Mesendoderm (in vitro differentiated cells): ENCODE measurements around the gene TEAD1.

ENCODE experiments used
- DNase-seq: peaks from one replicate; pipeline ENCODE4 v3.0.0; 2013
- H2AK5ac ChIP-seq: 2 replicates; pipeline ENCODE4 v1.6.1; 2013; ENCODE audit warnings: low read length, inconsistent platforms
- H2BK120ac ChIP-seq: 2 replicates; pipeline ENCODE4 v1.6.1; 2013; ENCODE audit warnings: low read depth, mild to moderate bottlenecking, low read length, moderate library complexity, mixed read lengths
- H2BK15ac ChIP-seq: replicated peaks from 2 replicates; pipeline ENCODE4 v1.6.1; 2013; ENCODE audit warnings: low read depth, mild to moderate bottlenecking, moderate library complexity
- H2BK5ac ChIP-seq: 2 replicates; pipeline ENCODE4 v1.6.1; 2013; ENCODE audit warnings: low read length, inconsistent platforms
- H3K18ac ChIP-seq: 2 replicates; pipeline ENCODE4 v1.6.1; 2013; ENCODE audit warnings: mild to moderate bottlenecking, low read length, mixed read lengths
- H3K23ac ChIP-seq: one replicate; pipeline ENCODE4 v1.6.1; 2013; ENCODE audit warnings: low read length
- H3K27ac ChIP-seq: 2 replicates; pipeline ENCODE4 v1.5.1; 2013; ENCODE audit warnings: low read depth, mild to moderate bottlenecking, inconsistent platforms, low read length, moderate library complexity
- H3K27me3 ChIP-seq: 2 replicates; pipeline ENCODE4 v1.6.1; 2013; ENCODE audit warnings: low read length, control low read depth, mild to moderate bottlenecking, inconsistent platforms; ENCODE audit not compliant: insufficient read depth, poor library complexity
- H3K36me3 ChIP-seq: 2 replicates; pipeline ENCODE4 v1.6.1; 2013; ENCODE audit warnings: low read length, inconsistent platforms; ENCODE audit not compliant: control insufficient read depth, insufficient read depth
- H3K4ac ChIP-seq: one replicate; pipeline ENCODE4 v1.6.1; 2013; ENCODE audit warnings: low read depth, mild to moderate bottlenecking, low read length, moderate library complexity
- H3K4me1 ChIP-seq: 2 replicates; pipeline ENCODE4 v1.6.1; 2013; ENCODE audit warnings: low read depth, low read length, inconsistent platforms; ENCODE audit not compliant: control insufficient read depth
- H3K4me2 ChIP-seq: 2 replicates; pipeline ENCODE4 v1.6.1; 2013; ENCODE audit warnings: low read length
- H3K4me3 ChIP-seq: 2 replicates; pipeline ENCODE4 v1.5.1; 2013; ENCODE audit warnings: mild to moderate bottlenecking, low read length
- H3K56ac ChIP-seq: one replicate; pipeline ENCODE4 v1.6.1; 2013; ENCODE audit warnings: low read length
- H3K79me1 ChIP-seq: 2 replicates; pipeline ENCODE4 v1.6.1; 2013; ENCODE audit warnings: low read length, inconsistent platforms
- H3K79me2 ChIP-seq: 2 replicates; pipeline ENCODE4 v1.6.1; 2013; ENCODE audit warnings: mild to moderate bottlenecking, low read length; ENCODE audit not compliant: control insufficient read depth, insufficient read depth
- H3K9ac ChIP-seq: 2 replicates; pipeline ENCODE4 v1.6.1; 2013; ENCODE audit warnings: low read length, inconsistent platforms
- H4K5ac ChIP-seq: one replicate; pipeline ENCODE4 v1.6.1; 2013; ENCODE audit warnings: low read length
- H4K8ac ChIP-seq: one replicate; pipeline ENCODE4 v1.6.1; 2013; ENCODE audit warnings: low read depth, mild to moderate bottlenecking, control low read depth, low read length, moderate library complexity
- WGBS: extraction: QIAGEN DNeasy Blood & Tissue Kit; methylation state at CpG from one replicate; pipeline ENCODE4 v1.1.7; 2013; ENCODE audit warnings: low lambda C conversion rate, missing lambda C conversion rate; ENCODE audit not compliant: insufficient coverage; ENCODE audit errors: extremely low coverage; 5-methylcytosine and 5-hydroxymethylcytosine counted together

TEAD1 gene

DNA sequence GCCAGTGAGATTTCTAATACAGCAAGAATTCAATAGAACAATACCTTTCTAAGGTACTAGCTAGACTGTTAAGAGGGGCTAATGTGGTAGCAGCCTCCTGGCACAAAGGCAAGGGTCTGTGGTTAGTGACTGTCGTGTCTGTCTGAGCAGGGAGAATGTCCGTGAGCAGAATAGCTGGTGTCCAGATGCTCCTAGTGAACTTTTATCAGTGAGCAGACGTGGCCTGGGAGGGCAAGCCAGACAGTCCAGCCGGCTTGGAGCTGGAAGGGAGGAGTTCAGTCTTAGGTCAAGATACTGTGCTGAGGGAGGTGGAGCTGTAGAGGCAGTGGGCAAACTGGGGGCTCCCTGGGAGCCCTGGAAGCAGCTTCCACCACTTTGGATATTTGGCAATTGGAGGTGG lies 138.6 kb downstream of the TEAD1 start:
- H4K8ac ChIP-seq = no peak overlapping the region
- no peak overlapping the region for H3K4me3 ChIP-seq
- no peak overlapping the region for H4K5ac ChIP-seq
- H3K4me1 ChIP-seq = peaks cover 7% of the 10 kb centered on the region
- no peak overlapping the region for H3K18ac ChIP-seq
- H3K36me3 ChIP-seq = no peaks in the 10 kb centered on the region
- H3K27me3 ChIP-seq = no peaks in the 10 kb centered on the region
- no peak overlapping the region for H2BK5ac ChIP-seq
- WGBS = no CpG with 5 or more reads among the region's 4 CpGs
- H2AK5ac ChIP-seq = no peak overlapping the region
- H3K4me2 ChIP-seq = no peak overlapping the region
- H3K27ac ChIP-seq = no peak overlapping the region
- no peak overlapping the region for H3K23ac ChIP-seq
- H3K9ac ChIP-seq = no peak overlapping the region
- H3K4ac ChIP-seq = no peak overlapping the region
- H2BK120ac ChIP-seq = no peak overlapping the region
- H3K79me1 ChIP-seq = peaks cover 55% of the 10 kb centered on the region
- no peak for DNase-seq
- no peak overlapping the region for H2BK15ac ChIP-seq
- peaks cover 70% of the 10 kb centered on the region for H3K79me2 ChIP-seq
- H3K56ac ChIP-seq = no peak overlapping the region

- no peak overlapping the region for H2BK15ac ChIP-seq
- peaks cover 71% of the 10 kb centered on the region for H3K79me2 ChIP-seq
- peaks cover 7% of the 10 kb centered on the region for H3K4me1 ChIP-seq
- no peak overlapping the region for H2BK5ac ChIP-seq
- no peaks in the 10 kb centered on the region for H3K27me3 ChIP-seq
- H3K36me3 ChIP-seq = no peaks in the 10 kb centered on the region
- no peak overlapping the region for H3K56ac ChIP-seq
- H2BK120ac ChIP-seq = no peak overlapping the region
- H3K79me1 ChIP-seq = peaks cover 56% of the 10 kb centered on the region
- H3K4me3 ChIP-seq = no peak overlapping the region
- no peak overlapping the region for H3K4ac ChIP-seq
- H3K27ac ChIP-seq = no peak overlapping the region
- H3K9ac ChIP-seq = no peak overlapping the region
- WGBS = no CpG with 5 or more reads among the region's 9 CpGs
- H4K8ac ChIP-seq = no peak overlapping the region
- H3K4me2 ChIP-seq = no peak overlapping the region
- no peak overlapping the region for H3K18ac ChIP-seq
- H2AK5ac ChIP-seq = no peak overlapping the region
- no peak overlapping the region for H4K5ac ChIP-seq
- H3K23ac ChIP-seq = no peak overlapping the region
- no peak for DNase-seq
Measured at GRCh38 chr11:12813371-12814225, 139.4 kb downstream of the TEAD1 start.

DNA sequence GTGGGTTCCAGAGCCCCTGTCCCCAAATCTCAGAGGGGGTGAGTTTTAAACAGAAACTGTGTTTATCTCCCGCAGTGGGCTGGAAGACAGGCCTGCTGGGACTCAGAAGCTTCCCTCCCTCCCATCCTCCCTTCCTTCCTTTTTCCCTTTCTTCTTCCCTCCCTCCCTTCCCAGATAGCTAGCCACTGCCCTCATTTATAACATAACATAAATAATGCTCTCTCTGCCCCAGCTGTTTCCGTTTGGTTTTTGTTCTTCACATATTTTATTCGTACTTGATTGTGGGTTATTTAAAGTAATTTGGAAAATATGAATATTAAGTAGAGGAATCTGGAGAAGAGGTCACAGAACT lies 140.9 kb downstream of the TEAD1 start:
- Histone ChIP-seq H4K5ac (no peak overlapping the region), H3K27me3 (no peaks in the 10 kb centered on the region), H3K27ac (no peak overlapping the region), H3K9ac (no peak overlapping the region), H3K23ac (no peak overlapping the region), H2BK120ac (no peak overlapping the region), H2BK15ac (no peak overlapping the region), H3K4me2 (no peak overlapping the region), H3K56ac (no peak overlapping the region), H2AK5ac (no peak overlapping the region), H3K4me1 (peaks cover 7% of the 10 kb centered on the region), H3K18ac (no peak overlapping the region), H3K4me3 (no peak overlapping the region), H3K4ac (no peak overlapping the region), H3K79me1 (peaks cover 50% of the 10 kb centered on the region), H4K8ac (no peak overlapping the region), H3K36me3 (no peaks in the 10 kb centered on the region), H2BK5ac (no peak overlapping the region), H3K79me2 (peaks cover 64% of the 10 kb centered on the region)
- DNase-seq = no peak
- 100% methylated on average over 1 of the region's 3 CpGs for WGBS

GRCh38 chr11:12815931-12816494 lies 141.8 kb downstream of the TEAD1 start:
- Histone ChIP-seq H3K4me2 (no peak overlapping the region), H3K18ac (no peak overlapping the region), H3K36me3 (no peaks in the 10 kb centered on the region)

DNA sequence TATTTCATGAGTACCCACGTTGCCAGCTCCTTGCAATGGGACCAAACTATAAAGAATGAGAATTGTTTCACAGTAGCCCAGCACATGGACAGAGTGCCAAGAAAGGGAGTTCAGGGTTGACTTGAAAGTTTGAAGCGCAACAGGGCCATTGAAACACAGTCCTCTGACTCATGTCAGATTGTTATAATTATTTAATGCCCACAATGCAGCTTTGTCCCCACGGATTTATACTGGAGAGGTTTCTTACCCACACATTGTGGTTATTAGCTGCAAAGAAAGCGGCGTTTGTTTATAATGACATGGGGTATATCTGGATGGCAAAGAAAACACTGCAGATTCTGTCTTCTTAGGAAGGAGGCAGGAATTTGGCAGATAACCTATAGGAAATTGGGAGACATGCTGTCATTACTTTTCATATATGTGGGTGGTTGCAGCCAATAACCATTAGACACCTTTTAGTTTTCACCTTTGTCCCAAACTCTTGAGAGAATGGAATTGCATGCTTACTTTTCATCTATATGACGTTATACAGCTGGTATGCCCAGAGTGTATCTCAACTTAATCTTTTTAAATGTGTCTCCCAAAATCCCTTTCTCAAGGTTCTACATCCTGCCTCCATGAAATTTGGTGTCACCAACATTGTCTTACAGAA lies 143.6 kb downstream of the TEAD1 start:
- Histone ChIP-seq H2BK15ac (no peak overlapping the region), H4K8ac (no peak overlapping the region), H2BK5ac (no peak overlapping the region), H3K18ac (no peak overlapping the region), H3K23ac (no peak overlapping the region), H3K79me1 (peaks cover 47% of the 10 kb centered on the region), H3K4me2 (no peak overlapping the region), H3K27me3 (no peaks in the 10 kb centered on the region), H3K27ac (no peak overlapping the region), H3K9ac (no peak overlapping the region), H3K4ac (no peak overlapping the region), H3K4me1 (peaks cover 7% of the 10 kb centered on the region), H3K36me3 (no peaks in the 10 kb centered on the region), H3K79me2 (peaks cover 56% of the 10 kb centered on the region), H2AK5ac (no peak overlapping the region), H3K4me3 (no peak overlapping the region), H4K5ac (no peak overlapping the region), H2BK120ac (no peak overlapping the region), H3K56ac (no peak overlapping the region)
- WGBS = no CpG with 5 or more reads among the region's 6 CpGs
- no peak for DNase-seq

More at GRCh38 chr11:12815931-12816494, 141.8 kb downstream of the TEAD1 start:
- Histone ChIP-seq H3K56ac (no peak overlapping the region), H2BK5ac (no peak overlapping the region), H3K27ac (no peak overlapping the region), H2AK5ac (no peak overlapping the region), H2BK15ac (no peak overlapping the region), H4K8ac (no peak overlapping the region), H3K79me1 (peaks cover 52% of the 10 kb centered on the region), H4K5ac (no peak overlapping the region), H3K4me1 (peaks cover 7% of the 10 kb centered on the region), H3K23ac (no peak overlapping the region), H3K27me3 (no peaks in the 10 kb centered on the region), H3K79me2 (peaks cover 61% of the 10 kb centered on the region), H3K4ac (no peak overlapping the region), H2BK120ac (no peak overlapping the region), H3K9ac (no peak overlapping the region), H3K4me3 (no peak overlapping the region)
- WGBS = no CpG with 5 or more reads among the region's 10 CpGs
- no peak for DNase-seq
